RWPE2 (cell line): Measurements from ENCODE around the gene SLC22A13.
"Not testable (repeated sequence)": the region's sequence is repeated elsewhere in the genome, so short reads cannot be mapped to it uniquely, and the experiment has no call there.

Experiments used
- ATAC-seq: fragments of 200-7000 bp; cut with Tn5 transposase; 3 replicates; pipeline ENCODE4 v1.9.1; 2021; ENCODE audit warnings: low read depth
- DNase-seq: peaks from one replicate; pipeline ENCODE4 v3.0.0-alpha.2; 2020; ENCODE audit warnings: low spot score
- H3K27ac ChIP-seq: fragments of 450-650 bp; 2 replicates; pipeline ENCODE4 v1.5.1; 2017; ENCODE audit warnings: mild to moderate bottlenecking; ENCODE audit not compliant: poor library complexity, severe bottlenecking
- H3K27me3 ChIP-seq: fragments of 250-450 bp; sonication (Bioruptor Pico); 2 replicates; pipeline ENCODE4 v1.5.1; 2021; ENCODE audit warnings: mild to moderate bottlenecking, moderate library complexity; ENCODE audit not compliant: insufficient read depth, poor library complexity, severe bottlenecking
- H3K36me3 ChIP-seq: fragments of 250-450 bp; sonication (Bioruptor Pico); 2 replicates; pipeline ENCODE4 v1.5.1; 2020; ENCODE audit warnings: low read depth, mild to moderate bottlenecking, moderate library complexity
- H3K4me1 ChIP-seq: fragments of 250-450 bp; sonication (Bioruptor Pico); 2 replicates; pipeline ENCODE4 v1.5.1; 2021; ENCODE audit warnings: mild to moderate bottlenecking, moderate library complexity; ENCODE audit not compliant: insufficient read depth, poor library complexity, severe bottlenecking
- H3K4me3 ChIP-seq: fragments of 250-450 bp; sonication (Bioruptor Pico); 2 replicates; pipeline ENCODE4 v1.5.1; 2021; ENCODE audit warnings: mild to moderate bottlenecking, moderate library complexity; ENCODE audit not compliant: severe bottlenecking
- H3K9me3 ChIP-seq: fragments of 250-450 bp; sonication (Bioruptor Pico); 2 replicates; pipeline ENCODE4 v1.5.1; 2021; ENCODE audit warnings: mild to moderate bottlenecking, moderate library complexity; ENCODE audit not compliant: severe bottlenecking
- CTCF ChIP-seq: fragments of 450-650 bp; IDR thresholded peaks from one replicate; pipeline ENCODE4 v1.5.1; 2017; ENCODE audit warnings: mild to moderate bottlenecking, moderate library complexity; ENCODE audit not compliant: poor library complexity, severe bottlenecking

The SLC22A13 gene

GRCh38 chr3:38278841-38279240 lies 13.2 kb downstream of the SLC22A13 start:
- no peak overlapping the region for H3K4me3 ChIP-seq
- TF ChIP-seq CTCF = no peak
- no peaks in the 10 kb centered on the region for H3K27me3 ChIP-seq
- H3K36me3 ChIP-seq = no peaks in the 10 kb centered on the region
- no peaks in the 10 kb centered on the region for H3K9me3 ChIP-seq
- no peaks in the 10 kb centered on the region for H3K4me1 ChIP-seq
- no peak for DNase-seq
- ATAC-seq = no peak
- H3K27ac ChIP-seq = no peak overlapping the region

GRCh38 chr3:38281895-38282686 lies 16.5 kb downstream of the SLC22A13 start, which contains the start of gene SLC22A14:
TSS of gene SLC22A14 (plus strand) at chr3:38282294. CDS start at chr3:38306027, 23,733 bp downstream.
- DNase-seq (no peak), ATAC-seq (peak; percentile 56)
- Histone ChIP-seq H3K27ac (no peak within 1 kb of the TSS), H3K9me3 (no peaks in the 10 kb centered on the region), H3K36me3 (no peaks in the 10 kb centered on the region), H3K4me3 (no peak within 1 kb of the TSS), H3K4me1 (no peaks in the 10 kb centered on the region), H3K27me3 (no peaks in the 10 kb centered on the region)
- peak; percentile 18 for TF ChIP-seq CTCF

- H3K27ac ChIP-seq = no peak overlapping the region
- H3K9me3 ChIP-seq = no peaks in the 10 kb centered on the region
- no peak for TF ChIP-seq CTCF
- no peaks in the 10 kb centered on the region for H3K36me3 ChIP-seq
- DNase-seq (no peak), ATAC-seq (no peak)
- no peaks in the 10 kb centered on the region for H3K4me1 ChIP-seq
- no peak overlapping the region for H3K4me3 ChIP-seq
- no peaks in the 10 kb centered on the region for H3K27me3 ChIP-seq
Measured at GRCh38 chr3:38283810-38284755, 18.5 kb downstream of the SLC22A13 start.

GRCh38 chr3:38284756-38285150 lies 19.1 kb downstream of the SLC22A13 start:
- no peak overlapping the region for H3K27ac ChIP-seq
- no peaks in the 10 kb centered on the region for H3K4me1 ChIP-seq
- no peaks in the 10 kb centered on the region for H3K36me3 ChIP-seq
- H3K4me3 ChIP-seq = no peak overlapping the region
- ATAC-seq (no peak), DNase-seq (no peak)
- no peaks in the 10 kb centered on the region for H3K9me3 ChIP-seq
- TF ChIP-seq CTCF = no peak
- no peaks in the 10 kb centered on the region for H3K27me3 ChIP-seq

- not testable (repeated sequence) for H3K27ac ChIP-seq, DNase-seq, H3K36me3 ChIP-seq, H3K4me3 ChIP-seq, ATAC-seq, H3K9me3 ChIP-seq, H3K4me1 ChIP-seq, H3K27me3 ChIP-seq
Measured at GRCh38 chr3:38289286-38290217, 23.9 kb downstream of the SLC22A13 start.

- H3K4me1 ChIP-seq, ATAC-seq, H3K36me3 ChIP-seq, H3K27ac ChIP-seq, H3K4me3 ChIP-seq, H3K27me3 ChIP-seq, DNase-seq, H3K9me3 ChIP-seq: not testable (repeated sequence)
Measured at GRCh38 chr3:38297053-38297452, 31.4 kb downstream of the SLC22A13 start.
